Ishikawa (cell line): ENCODE data around the gene OR2A14.

Experiments
- CEBPB ChIP-seq: IDR thresholded peaks from 2 replicates; pipeline ENCODE4 v1.6.1; 2012
- CREB1 ChIP-seq: IDR thresholded peaks from 2 replicates; pipeline ENCODE4 v1.6.1; 2012; ENCODE audit warnings: low read depth
- MAX ChIP-seq: IDR thresholded peaks from 2 replicates; pipeline ENCODE4 v1.6.1; 2012
- RAD21 ChIP-seq: IDR thresholded peaks from 2 replicates; pipeline ENCODE4 v1.6.1; 2012; ENCODE audit warnings: low read depth
- REST ChIP-seq: IDR thresholded peaks from 2 replicates; pipeline ENCODE4 v1.6.1; 2012; ENCODE audit warnings: low read depth, mild to moderate bottlenecking
- TEAD4 ChIP-seq: IDR thresholded peaks from 2 replicates; pipeline ENCODE4 v1.6.1; 2012

GRCh38 chr7:144109283-144109682 lies 13.7 kb upstream of the OR2A14 start, which contains the start of gene OR2A2:
- TF ChIP-seq RAD21 (no peak), MAX (no peak), REST (no peak), TEAD4 (no peak), CEBPB (no peak), CREB1 (no peak)
